ENCODE data around the gene SNAP91. TPM values are rescaled to one million over a fixed set of nuclear protein-coding genes. Genes with fewer than 3 reads are reported as not detected.
A peak's percentile ranks its signal among the peaks of the same experiment; 100 is the strongest.

The SNAP91 gene
- total RNA-seq, 2 donors from 2014 or later: 0.58 to 1.6 TPM

DNA sequence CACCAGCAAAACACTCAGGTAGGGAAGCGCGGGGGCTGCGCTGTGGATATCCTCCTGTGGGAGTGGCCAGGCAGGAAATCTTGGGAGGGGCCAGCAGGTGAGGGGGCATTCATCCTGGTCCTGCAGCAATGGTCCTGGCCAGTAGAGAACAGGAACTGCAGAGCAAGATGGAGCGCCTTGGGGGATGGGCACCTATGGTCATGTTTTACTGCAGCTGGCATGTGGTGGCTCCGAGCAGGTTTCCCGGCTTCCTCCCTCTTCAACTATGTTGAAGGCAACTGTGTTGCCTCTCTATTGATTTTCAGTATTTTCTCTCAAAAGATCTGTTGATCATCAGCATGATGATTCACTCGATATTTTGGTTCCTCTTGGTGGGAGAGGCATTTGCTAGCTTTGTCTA lies 70.9 kb downstream of the SNAP91 start:
- Histone ChIP-seq H3K9me3 (ENCODE audit: control insufficient read depth, low read length) (no peaks in the 10 kb centered on the region), H3K36me3 (ENCODE audit: control insufficient read depth, insufficient read depth, low read length) (no peaks in the 10 kb centered on the region), H3K9ac (ENCODE audit: extremely low read depth, low read length, poor library complexity, severe bottlenecking) (no peak overlapping the region), H3K4me1 (ENCODE audit: control insufficient read depth, insufficient read depth, low read length) (no peaks in the 10 kb centered on the region), H3K27me3 (ENCODE audit: control insufficient read depth, insufficient read depth, low read length, poor library complexity, severe bottlenecking) (no peaks in the 10 kb centered on the region), H3K4me3 (ENCODE audit: low read length) (no peak overlapping the region), H3K27ac (ENCODE audit: low read depth, low read length) (no peak overlapping the region)
- Mint-ChIP-seq H3K27me3 (ENCODE audit: insufficient read depth) (no peaks in the 10 kb centered on the region), H3K27ac (no peak overlapping the region), H3K9me3 (no peaks in the 10 kb centered on the region), H3K4me1 (peaks cover 8% of the 10 kb centered on the region), H3K4me3 (no peak overlapping the region), H3K36me3 (ENCODE audit: low read depth) (no peaks in the 10 kb centered on the region)
- WGBS, 2 experiments (ENCODE audit: insufficient coverage in 1 of 2, insufficient read length in 1 of 2): 93 to 96% methylated on average over 4 to 7 of the region's 7 CpGs
- TF ChIP-seq, protein P1, sequence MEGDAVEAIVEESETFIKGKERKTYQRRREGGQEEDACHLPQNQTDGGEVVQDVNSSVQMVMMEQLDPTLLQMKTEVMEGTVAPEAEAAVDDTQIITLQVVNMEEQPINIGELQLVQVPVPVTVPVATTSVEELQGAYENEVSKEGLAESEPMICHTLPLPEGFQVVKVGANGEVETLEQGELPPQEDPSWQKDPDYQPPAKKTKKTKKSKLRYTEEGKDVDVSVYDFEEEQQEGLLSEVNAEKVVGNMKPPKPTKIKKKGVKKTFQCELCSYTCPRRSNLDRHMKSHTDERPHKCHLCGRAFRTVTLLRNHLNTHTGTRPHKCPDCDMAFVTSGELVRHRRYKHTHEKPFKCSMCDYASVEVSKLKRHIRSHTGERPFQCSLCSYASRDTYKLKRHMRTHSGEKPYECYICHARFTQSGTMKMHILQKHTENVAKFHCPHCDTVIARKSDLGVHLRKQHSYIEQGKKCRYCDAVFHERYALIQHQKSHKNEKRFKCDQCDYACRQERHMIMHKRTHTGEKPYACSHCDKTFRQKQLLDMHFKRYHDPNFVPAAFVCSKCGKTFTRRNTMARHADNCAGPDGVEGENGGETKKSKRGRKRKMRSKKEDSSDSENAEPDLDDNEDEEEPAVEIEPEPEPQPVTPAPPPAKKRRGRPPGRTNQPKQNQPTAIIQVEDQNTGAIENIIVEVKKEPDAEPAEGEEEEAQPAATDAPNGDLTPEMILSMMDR (conservative IDR thresholded peaks at IDR 0.05): no peak
- DNase-seq: peak; percentile 39

- peaks cover 9% of the 10 kb centered on the region for H3K4me1 Mint-ChIP-seq
- no peak overlapping the region for H3K4me3 Mint-ChIP-seq
- no peak overlapping the region for H3K27ac Mint-ChIP-seq
- no peaks in the 10 kb centered on the region for H3K27me3 Mint-ChIP-seq (ENCODE audit: insufficient read depth)
- 75 to 95% methylated on average over 2 to 7 of the region's 7 CpGs for WGBS, 2 experiments (ENCODE audit: insufficient coverage in 1 of 2, insufficient read length in 1 of 2)
- TF ChIP-seq, protein P1 (conservative IDR thresholded peaks at IDR 0.05): no peak
- Histone ChIP-seq H3K9me3 (ENCODE audit: control insufficient read depth, low read length) (no peaks in the 10 kb centered on the region), H3K4me1 (ENCODE audit: control insufficient read depth, insufficient read depth, low read length) (no peaks in the 10 kb centered on the region), H3K27ac (ENCODE audit: low read depth, low read length) (no peak overlapping the region), H3K36me3 (ENCODE audit: control insufficient read depth, insufficient read depth, low read length) (no peaks in the 10 kb centered on the region), H3K27me3 (ENCODE audit: control insufficient read depth, insufficient read depth, low read length, poor library complexity, severe bottlenecking) (no peaks in the 10 kb centered on the region), H3K9ac (ENCODE audit: extremely low read depth, low read length, poor library complexity, severe bottlenecking) (no peak overlapping the region), H3K4me3 (ENCODE audit: low read length) (no peak overlapping the region)
- no peaks in the 10 kb centered on the region for H3K9me3 Mint-ChIP-seq
- DNase-seq: no peak
- no peaks in the 10 kb centered on the region for H3K36me3 Mint-ChIP-seq (ENCODE audit: low read depth)
These were observed 72.1 kb downstream of the SNAP91 start for GRCh38 chr6:83636800-83637199.

DNA sequence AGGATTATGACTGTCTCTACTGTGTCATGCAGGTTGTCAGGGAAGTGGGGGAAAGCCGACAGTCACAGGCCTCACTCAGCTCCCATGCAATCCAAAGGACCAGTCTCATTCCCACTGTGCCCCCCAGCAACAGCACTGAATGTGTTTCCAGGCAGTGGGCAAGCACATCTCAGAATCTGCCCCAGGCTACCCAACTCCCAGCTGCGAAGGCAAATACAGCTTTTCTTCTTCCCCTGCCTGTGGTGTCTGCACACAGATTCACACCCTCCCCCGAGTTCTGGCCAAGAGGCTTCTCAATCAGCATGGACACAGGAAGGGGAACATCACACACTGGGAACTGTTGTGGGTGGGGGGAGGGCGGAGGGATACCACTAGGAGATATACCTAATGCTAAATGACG lies 75.3 kb downstream of the SNAP91 start:
- H3K27ac ChIP-seq (ENCODE audit: low read depth, low read length): no peak overlapping the region
- no peaks in the 10 kb centered on the region for H3K36me3 Mint-ChIP-seq (ENCODE audit: low read depth)
- H3K9me3 Mint-ChIP-seq: no peaks in the 10 kb centered on the region
- 71% methylated on average over 3 of the region's 5 CpGs; no CpG with 5 or more reads in 1 of the 2 experiments for WGBS, 2 experiments (ENCODE audit: insufficient coverage in 1 of 2, insufficient read length in 1 of 2)
- H3K4me1 ChIP-seq (ENCODE audit: control insufficient read depth, insufficient read depth, low read length): no peaks in the 10 kb centered on the region
- no peaks in the 10 kb centered on the region for H3K36me3 ChIP-seq (ENCODE audit: control insufficient read depth, insufficient read depth, low read length)
- peaks cover 9% of the 10 kb centered on the region for H3K4me1 Mint-ChIP-seq
- no peaks in the 10 kb centered on the region for H3K27me3 Mint-ChIP-seq (ENCODE audit: insufficient read depth)
- H3K9ac ChIP-seq (ENCODE audit: extremely low read depth, low read length, poor library complexity, severe bottlenecking): no peak overlapping the region
- DNase-seq: peak; percentile 62
- no peaks in the 10 kb centered on the region for H3K9me3 ChIP-seq (ENCODE audit: control insufficient read depth, low read length)
- no peak overlapping the region for H3K27ac Mint-ChIP-seq
- H3K27me3 ChIP-seq (ENCODE audit: control insufficient read depth, insufficient read depth, low read length, poor library complexity, severe bottlenecking): no peaks in the 10 kb centered on the region
- TF ChIP-seq, protein P1 (conservative IDR thresholded peaks at IDR 0.05): no peak
- no peak overlapping the region for H3K4me3 ChIP-seq (ENCODE audit: low read length)
- H3K4me3 Mint-ChIP-seq: no peak overlapping the region
